Transverse colon (tissue), 4 donors: ENCODE measurements around the gene PAPOLA.

ENCODE experiments used
- CTCF ChIP-seq, 5 experiments: fragments of 200-600 bp in 3 of 5; fragments of 450-650 bp in 2 of 5; sonication (generic) in 3 of 5; IDR thresholded peaks; 1 replicate in 2 of 5; 2 replicates in 3 of 5; pipeline ENCODE4 v1.5.1; 2016 to 2017; ENCODE audit warnings: antibody characterized with exemption in 5 of 5, inconsistent platforms in 3 of 5, mild to moderate bottlenecking in 2 of 5, moderate library complexity in 1 of 5
- EP300 ChIP-seq: sonication (generic); formaldehyde crosslinking; IDR thresholded peaks from one replicate; pipeline ENCODE4 v1.6.1; 2017; ENCODE audit warnings: antibody characterized with exemption, low read depth
- POLR2A ChIP-seq: fragments of 450-650 bp; IDR thresholded peaks from one replicate; pipeline ENCODE4 v1.6.1; 2016; ENCODE audit warnings: antibody characterized with exemption, mild to moderate bottlenecking, moderate library complexity
- POLR2AphosphoS5 ChIP-seq, 3 donors: sonication (generic); formaldehyde crosslinking; IDR thresholded peaks; one replicate each; pipeline ENCODE4 v1.6.1; 2016; ENCODE audit warnings: antibody characterized with exemption in 3 of 3

- TF ChIP-seq POLR2A, result no peak
- peak in 3 of 5 experiments; percentile 7 to 16 (median 11) for TF ChIP-seq CTCF (IDR thresholded peaks at IDR 0.05)
- no peak for TF ChIP-seq EP300
- TF ChIP-seq POLR2AphosphoS5 (IDR thresholded peaks at IDR 0.05), result no peak
Observed at GRCh38 chr14:96584199-96584906, 82.2 kb downstream of the PAPOLA start.
